Measurements from ENCODE around the gene TRAPPC5.

Gene TRAPPC5

GRCh38 chr19:7734220-7735203 is 53.9 kb downstream of the TRAPPC5 start:
- DNase-seq, result peak in 1 of 2 donors; percentile 42

DNA sequence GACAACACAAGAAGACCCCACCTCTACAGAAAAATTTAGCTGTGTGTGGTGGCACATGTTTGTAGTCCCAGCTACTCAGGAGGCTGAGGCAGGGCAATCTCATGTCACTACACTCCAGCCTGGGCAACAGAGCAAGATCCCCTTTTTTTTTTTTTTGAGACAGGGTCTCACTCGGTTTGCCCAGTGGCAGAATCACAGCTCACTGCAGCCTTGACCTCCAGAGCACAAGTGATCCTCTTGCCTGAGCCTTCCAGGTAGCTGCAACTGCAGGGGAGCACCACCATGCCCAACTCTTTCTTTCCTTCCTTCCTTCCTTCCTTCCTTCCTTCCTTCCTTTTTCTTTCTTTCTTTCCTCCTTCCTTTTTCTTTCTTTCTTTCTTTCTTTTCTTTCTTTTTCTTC is 55.5 kb downstream of the TRAPPC5 start:
- DNase-seq, result no peak

GRCh38 chr19:7737215-7737614 is 56.6 kb downstream of the TRAPPC5 start:
- DNase-seq, result no peak
